Measurements from ENCODE around the gene CTNNA3.

Gene CTNNA3

DNA sequence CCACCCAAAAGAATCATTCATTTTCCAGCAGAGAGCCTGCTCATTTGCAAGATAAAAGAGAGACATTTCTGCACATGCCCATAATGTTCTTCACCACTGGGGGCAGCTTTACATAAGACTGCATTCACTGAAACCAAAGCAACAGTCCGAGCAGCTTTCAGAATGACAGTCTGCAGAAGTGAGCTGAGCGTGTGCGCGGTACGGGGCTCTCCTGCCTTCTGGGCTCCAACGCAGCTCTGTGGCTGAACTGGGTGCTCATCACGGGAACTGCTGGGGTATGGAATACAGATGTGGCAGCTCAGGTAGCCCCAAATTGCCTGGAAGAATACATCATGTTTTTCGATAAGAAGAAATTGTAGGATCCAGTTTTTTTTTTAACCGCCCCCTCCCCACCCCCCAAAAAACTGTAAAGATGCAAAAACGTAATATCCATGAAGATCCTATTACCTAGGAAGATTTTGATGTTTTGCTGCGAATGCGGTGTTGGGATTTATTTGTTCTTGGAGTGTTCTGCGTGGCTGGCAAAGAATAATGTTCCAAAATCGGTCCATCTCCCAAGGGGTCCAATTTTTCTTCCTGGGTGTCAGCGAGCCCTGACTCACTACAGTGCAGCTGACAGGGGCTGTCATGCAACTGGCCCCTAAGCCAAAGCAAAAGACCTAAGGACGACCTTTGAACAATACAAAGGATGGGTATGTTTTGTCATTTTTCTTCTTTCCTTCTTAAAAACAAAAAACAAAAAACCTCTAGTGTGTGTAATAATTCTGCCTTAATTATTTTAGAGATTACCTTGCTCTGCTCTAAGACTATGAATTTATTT is 769.9 kb downstream of the CTNNA3 start, which contains the start of gene LRRTM3:
LRRTM3 (plus strand) TSS at position 141 of the 820 bp plus-strand sequence.
- DNase-seq, result peak in 1 of 2 experiments; percentile 20

DNA sequence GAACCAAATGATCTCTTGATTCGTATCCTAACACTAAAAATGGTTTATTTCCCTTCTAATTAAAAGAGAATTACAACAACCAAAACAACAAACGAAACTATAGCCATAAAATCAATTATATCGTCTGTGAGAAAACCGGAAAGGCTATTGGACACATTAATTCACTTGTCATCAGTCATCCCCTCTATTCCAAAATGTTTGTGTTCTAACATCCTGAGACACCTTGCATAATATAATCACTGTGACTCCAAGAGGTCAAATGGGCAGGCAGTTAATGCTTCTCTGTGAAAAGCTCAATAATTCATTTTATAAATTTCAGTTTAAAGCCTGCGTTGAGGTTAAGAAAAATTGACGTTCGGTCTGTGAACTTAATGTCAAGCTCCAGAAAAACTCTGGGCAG is 770.6 kb downstream of the CTNNA3 start:
- DNase-seq, result no peak

DNA sequence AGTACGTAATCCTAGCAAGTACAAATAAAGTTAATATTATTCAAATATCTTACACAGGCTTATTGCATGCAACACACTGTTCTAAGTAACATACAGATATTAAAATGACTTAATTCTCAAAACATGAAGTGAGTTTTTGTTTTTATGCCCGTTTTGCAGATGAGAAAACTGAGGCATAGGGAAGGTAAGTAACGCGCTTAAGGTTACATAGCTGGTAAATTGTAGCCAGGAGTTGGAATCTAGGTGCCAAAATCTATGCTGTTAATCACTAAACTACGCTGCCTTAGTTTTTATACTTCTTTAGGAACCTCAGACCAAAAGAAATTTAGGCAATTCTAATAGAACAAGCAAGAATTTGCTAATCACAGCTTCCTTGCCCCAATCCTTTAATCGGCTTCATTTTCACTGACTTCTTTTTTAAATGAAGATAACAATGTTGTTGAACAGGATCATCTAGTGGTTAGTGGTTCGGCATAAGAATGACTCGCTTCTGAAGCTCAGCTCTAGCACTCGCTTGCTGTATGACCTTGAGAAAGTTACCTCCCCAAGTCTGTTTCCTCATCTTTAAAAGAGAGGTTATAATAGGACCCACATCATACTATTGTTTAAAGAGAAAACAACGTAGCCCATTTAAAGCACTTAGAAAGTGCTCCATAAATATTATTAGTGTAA is 771.2 kb downstream of the CTNNA3 start:
- DNase-seq, result no peak

DNA sequence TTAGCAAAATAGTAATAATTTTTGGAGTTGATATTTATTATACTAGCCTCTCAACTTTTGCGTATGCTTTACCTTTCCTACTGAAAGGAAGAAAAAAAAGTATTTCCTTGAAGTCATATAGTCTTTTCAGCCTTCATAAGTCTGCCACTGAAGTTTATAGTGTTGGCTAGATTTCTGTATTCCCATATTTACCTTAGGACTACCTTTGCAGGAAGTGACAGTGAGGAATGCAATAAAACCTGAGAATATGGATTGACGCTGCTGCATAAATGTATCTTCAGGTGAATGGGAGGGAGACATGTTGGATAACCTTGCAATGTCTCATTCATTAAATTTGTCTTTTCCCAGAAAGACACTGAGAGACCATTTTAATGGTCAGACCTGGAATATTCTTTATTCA is 776.7 kb downstream of the CTNNA3 start:
- no peak for DNase-seq

DNA sequence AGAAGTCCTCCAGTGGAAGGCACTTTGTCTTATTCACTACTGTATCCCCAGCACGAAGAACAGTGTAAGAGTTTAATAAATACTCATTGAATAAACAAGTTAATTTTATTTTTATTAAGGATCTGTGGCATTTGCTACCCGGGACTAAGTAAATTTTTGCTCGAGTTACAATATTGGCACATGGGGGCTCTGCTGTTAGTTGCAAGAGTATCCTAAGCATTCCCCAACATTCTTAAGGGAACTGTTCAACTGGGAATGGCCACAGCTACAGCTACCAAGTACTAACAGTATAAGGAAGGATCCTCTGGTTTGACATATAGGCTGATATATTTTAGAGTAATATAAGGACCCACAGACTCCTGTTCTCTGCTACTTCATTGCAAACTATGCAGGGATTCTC is 778.9 kb downstream of the CTNNA3 start:
- no peak for DNase-seq

DNA sequence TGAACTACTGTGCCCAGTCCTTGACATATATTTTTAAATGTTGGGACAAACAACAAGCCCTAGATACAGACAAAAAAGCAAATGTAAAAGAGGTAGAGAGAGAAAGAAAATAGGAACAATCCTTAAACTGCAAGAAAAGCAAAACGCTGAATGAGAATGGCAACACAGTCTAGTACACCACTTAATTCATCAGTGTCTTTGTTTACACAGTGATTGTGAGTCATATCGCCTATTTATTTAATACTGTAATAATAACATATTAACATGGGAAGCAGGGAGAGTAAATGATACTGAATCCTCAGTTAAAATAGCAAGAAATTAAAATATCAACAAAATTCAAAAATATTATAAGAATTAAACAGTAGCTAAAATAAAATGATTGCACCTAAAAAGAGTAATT is 780.0 kb downstream of the CTNNA3 start:
- DNase-seq, result no peak

DNA sequence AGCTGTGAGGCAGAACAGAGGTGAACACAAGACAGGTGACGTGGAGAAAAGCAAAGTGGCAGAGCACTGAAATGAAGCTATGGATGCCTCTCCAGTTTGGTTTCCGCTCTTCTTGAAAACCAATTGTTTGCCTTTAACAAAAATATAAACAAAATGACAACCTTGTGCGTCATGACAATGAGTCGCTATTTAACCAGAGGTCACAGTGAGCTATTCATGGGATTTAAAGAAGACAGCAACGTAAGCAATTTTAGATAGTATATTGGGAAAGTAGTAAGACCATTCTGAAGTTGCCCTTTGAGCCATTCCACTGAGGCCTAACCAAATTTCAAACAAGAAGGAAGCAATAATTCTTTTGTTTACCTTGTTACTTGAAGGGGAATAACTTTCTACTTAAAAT is 785.3 kb downstream of the CTNNA3 start:
- no peak for DNase-seq

DNA sequence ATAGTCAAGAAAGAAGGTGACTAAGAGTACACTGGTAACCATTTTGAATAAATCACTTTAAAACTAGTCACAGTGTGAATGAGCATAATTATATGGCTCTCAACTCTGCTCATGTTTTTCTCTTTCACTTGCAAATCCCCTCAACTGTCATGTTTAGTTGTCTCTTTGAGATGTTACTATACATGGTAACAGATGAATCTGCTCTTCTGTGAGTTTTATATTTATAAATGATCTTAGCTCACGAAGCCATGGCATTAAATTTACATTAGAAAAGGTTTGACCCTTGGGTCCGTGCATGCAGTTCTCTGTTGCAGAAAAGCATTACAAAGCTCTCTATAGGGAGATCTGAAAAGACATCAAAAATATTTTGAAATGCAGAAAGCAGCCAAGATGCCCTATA is 803.1 kb downstream of the CTNNA3 start:
- no peak for DNase-seq

DNA sequence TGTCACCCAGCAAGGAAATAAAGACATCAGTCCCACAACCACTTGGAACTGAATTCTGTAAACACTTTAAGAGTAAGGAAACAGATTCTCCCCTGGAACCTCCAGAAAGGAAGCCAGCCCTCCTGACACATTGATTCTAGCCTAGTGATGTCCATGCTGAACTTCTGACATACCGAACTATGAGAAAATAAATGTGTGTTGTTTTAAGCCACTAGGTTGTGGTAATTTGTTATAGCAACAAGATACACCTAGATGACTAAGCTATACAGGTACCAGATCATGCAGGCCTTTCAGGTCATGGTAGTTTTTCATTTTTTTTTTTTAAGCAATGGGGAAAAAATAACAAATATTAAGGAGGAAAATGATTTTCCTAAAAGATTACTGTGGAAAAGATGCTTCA is 807.8 kb downstream of the CTNNA3 start:
- no peak for DNase-seq

DNA sequence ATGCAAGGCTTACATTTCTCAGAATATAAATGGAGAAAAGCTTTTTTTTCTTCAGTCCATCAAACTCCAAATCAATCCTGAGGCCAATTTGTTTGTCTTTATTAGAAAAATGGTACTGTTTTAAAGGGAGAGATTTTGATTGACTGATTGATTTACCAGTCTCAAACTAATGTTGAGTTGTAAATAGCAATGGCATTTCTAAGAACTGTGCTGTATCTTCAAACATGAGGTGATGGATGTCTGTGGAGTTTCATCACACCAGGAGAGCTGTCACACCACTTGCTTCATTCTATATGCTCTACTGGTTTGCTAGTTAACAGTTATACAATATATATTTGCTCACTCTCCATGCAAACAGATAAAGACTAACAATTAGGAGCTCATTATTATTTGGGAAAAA is 809.1 kb downstream of the CTNNA3 start:
- DNase-seq, result no peak

DNA sequence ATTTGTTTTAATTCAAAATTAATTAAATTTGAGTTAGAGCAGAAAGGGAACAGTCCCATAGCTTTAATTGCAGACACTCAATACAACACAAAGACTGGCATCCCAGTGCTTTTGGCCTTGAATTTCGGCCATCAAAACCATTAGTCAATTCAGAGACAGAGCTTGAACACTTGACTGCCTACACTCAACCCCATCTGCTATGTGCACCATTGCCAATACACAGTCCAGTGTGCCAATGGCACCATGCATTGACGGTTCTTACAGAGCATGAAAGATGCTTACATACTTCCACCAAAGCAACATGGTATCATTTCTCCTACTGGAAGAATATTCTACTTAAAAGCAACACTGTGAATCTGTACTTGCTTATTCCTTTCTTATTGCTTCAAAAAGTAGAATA is 813.7 kb downstream of the CTNNA3 start:
- DNase-seq, result no peak

DNA sequence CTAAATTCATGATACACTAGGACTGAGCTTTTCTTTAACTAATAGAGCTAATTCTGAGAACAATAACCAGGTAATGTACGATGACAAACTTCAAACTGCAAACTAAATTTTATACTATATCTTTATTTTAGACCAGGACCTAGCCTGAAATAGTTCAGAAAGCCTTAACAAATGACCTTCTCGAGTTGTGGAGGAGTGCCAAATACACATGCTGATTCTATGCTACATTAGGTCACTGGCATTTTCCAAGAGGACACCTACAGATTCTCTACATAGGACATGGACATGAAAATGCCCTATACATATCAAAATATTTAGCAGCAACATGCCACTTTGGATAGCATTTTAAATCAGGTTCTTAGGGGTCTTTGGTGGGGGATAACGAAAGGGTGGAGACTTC is 814.2 kb downstream of the CTNNA3 start:
- DNase-seq, result no peak

DNA sequence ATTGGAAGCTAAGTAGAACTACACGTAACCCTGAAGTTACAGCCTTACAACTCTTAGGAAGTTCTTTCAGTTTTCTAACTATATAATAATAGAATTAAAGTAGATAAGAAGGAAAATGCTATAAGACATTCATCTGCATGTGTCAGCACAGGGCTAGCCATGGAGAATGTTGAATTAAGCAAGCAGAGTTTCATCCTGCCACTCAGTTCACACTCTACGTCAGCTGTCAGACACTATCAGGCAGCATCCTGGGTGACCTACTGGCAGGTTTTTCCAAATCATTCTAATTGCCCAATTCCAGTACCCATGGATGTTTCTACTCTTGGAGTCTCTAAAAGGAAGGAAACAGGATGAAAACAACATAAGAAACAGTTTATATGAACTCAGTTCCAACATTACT is 815.2 kb downstream of the CTNNA3 start:
- DNase-seq, result no peak

DNA sequence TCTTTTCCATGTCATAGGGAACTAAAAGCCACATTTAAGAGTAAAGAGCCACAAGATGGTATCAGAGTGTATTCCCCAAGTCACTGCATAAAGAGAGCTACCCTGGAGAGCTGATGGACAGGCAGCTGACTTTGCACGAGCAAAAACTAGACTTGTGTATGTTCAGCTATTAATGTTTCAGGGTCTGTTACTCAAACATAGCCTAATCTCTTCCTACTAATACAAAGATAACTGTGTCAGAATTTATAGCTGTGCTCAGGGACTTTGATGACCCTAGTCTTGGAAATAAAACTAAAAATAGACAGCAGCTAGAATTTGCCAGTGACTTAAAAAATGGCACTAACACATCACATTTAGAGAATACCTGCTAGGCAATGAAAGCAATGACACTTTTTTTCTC is 815.7 kb downstream of the CTNNA3 start:
- no peak for DNase-seq

DNA sequence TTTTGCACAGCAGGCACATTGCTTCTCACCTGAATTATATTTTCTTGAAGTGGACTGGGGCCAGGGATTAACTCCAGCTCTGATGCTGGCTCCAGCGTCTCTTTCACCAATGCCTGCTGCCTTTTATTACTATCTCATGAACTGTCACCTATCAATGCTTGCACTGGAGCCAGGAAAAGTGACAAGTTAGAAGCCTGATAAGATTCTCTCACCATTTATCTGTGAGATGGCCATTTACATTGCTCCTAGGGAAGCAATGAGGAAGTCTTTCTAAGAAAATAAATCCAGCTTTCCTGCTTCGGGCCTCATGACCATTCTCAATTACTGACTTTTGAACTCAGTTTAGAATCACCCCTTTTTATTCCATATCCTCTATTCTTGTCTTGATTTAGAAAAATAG is 818.6 kb downstream of the CTNNA3 start:
- DNase-seq, result no peak

DNA sequence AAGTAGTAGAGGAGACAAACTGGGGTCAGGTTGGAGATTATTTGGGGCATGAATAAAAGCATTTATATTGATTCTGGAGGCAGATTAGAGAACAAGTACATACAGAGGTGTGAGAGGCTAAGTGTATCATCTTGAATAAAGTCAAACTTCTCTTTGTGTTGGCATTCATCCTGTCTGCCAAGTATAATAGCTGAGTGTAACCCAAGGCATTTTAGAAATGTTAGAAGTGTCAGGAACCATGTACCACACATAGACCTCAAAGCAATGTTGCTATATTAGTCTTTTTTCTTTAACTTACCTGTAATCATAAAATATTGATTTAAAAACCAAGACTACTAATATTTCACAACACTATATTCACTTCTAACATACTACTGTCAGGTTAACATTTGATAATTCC is 826.4 kb downstream of the CTNNA3 start:
- no peak for DNase-seq

DNA sequence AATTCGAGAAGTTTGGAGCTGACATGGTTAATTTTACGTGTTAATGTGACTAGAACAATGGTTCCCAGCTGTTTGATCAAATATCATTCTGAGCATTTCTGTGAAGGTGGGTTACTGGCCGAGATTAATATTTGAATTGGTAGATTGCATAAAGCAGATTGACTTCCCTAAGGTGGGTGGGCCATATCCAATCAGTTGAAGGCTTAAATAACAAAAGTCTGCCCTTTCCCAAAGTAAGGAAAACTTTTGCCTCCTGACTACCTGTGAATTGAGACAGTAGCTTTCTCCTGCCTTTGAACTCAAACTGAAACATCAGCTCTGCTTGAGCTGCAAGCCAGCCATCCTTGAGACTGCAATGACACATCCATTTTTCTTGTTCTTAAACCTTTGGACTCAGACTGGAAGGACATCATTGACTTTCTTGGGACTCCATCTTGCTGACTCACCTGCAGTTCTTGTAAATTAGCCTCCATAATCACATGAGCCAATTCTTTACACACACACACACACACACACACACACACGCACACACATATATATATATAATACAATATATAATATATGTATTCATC is 833.2 kb downstream of the CTNNA3 start:
- no peak for DNase-seq

DNA sequence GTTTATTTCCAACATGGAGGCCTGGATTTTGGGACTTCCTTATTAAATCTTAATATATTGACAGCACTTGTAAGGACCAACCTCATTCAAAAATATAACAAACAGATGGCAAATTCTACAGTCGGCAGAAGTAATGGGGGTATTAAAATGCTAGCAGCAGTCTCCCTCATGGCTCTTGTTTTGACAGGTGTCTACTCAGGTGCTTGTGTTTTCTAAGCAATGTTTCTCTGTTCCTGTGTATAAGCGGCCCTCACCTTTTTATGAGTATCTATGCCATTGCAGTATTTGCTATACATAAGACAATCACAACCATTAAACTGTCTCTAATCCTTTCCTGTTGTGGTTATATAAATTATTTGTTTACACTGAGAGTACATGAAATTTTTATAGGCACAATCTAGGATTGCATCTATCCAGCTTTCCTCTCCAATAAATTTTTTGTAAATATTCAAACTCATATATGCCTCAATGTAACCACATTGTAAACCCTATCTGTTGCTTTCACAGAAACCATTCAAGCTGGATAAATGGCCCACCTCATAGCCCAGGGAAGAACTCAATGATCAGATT is 835.5 kb downstream of the CTNNA3 start:
- DNase-seq, result no peak

DNA sequence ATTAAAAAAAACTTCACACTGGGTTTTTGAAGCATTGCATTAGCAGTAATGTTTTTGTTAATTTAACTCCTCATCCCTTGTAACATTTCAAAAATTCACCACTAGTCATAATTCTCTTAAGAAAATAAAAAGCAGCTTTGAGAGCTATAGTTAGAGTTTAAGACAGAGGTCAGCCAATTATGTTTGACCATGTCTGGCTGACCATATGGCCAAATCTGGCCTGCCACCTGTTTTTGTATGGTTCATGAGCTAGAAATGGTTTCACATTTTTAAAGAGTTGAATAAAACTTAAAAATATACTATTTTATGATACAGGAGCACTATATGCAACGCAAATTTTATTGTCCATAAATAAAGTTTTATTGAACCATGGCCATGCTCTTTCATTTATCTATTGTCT is 843.2 kb downstream of the CTNNA3 start:
- no peak for DNase-seq

DNA sequence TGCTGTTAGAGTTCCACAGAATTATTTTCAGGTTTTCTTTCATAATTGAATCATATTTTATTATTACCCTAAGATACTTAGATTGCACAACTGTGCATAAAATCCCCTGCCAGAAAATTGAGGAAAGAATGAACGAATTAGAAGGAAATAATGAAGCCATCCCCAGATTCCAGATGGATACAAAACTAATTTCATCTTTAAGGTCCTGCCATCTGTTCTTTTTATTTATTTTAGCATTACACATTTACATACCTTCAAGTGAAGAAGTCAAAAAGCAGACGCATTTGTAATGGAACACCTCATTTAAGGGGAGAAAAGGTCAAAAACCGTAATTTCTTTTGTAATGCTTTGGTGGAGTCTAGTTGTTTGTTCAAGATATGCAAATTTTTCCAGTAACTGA is 847.1 kb downstream of the CTNNA3 start:
- DNase-seq, result no peak

DNA sequence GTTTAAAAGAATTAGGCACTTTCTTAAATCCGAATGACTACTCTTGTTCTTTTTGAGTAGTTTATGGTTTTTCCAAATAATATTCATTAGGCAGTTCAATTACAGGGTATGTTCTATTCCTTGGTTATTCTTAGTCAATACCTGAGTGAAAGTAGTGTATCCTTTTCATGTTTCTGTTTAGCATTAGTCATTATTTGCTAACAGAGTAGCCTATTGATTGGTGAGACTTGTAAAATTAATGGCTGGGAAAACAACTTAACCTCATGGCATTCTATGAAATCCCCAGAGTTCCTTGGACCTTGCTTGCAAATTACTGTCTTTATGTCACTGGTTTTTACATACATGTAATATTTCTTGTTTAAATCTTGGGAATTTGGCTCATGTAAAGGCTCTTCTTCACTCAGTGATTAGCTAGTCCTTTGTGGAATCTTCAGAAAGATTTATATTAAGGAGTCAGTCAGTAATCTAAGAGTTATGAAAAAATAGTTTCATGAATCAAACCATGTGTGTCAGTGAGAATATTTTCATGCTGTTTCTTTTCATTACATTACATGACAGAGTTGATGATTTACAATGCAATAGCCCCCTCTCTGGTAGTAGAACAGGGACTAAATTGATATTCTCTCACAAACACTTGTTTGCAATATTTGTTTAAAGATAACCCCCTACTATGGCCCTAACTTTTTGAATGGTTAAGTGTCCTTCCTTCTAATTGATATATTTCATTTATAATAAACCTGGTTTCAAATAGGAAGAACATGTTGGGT is 851.6 kb downstream of the CTNNA3 start:
- no peak for DNase-seq

DNA sequence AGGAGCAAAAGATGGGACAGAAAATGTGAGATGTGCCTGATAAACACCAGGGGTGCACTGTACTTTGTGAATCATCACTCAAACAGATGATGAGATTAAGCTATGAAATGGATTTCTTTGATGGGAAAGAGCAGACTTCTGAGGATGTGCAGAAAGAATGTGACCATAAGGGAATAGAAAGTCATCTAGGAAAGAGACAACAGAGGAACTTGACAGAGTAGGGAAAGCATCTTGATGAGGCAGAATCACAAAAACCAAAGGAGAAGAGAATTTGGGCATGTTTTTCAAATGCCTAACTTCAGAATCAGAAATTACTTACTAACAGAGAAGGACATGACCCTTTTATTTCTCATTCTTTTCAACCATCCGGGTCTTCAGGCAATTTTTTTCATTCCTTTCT is 852.6 kb downstream of the CTNNA3 start:
- no peak for DNase-seq

DNA sequence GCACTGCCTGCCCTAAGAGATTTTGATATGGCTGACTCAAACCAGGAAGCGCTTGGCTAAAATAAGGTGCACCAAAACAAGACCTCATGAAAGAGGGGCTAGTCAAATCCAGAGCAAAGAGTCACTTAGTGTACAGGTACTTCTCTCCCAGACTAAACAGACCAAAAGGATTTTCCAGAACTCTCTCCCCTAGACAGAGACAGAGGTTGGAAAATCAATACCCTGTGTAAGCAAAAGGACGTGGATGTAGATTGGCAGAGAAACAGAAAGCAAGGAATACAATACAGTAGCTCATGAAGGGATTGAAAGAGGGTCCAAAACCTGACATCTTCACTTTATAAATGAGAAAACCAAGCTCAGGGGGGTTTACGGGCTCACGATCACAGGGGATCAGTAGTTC is 853.1 kb downstream of the CTNNA3 start:
- no peak for DNase-seq
